ENCODE data around the gene SOX15. TPM values are rescaled to one million over a fixed set of nuclear protein-coding genes. Genes with fewer than 3 reads are reported as not detected.

SOX15 gene
- total and polyA plus RNA-seq, 2 of the 13 experiments (the other 11 are each of a cell fraction or from before 2014, with no cell fraction given): 0.07 to 0.18 TPM

- TF ChIP-seq AHDC1 (CRISPR knock-in tag; IDR thresholded peaks at IDR 0.05; ENCODE audit: borderline replicate concordance) (peak; percentile 20; the same call in 1 of the 2 replicates), HHEX (CRISPR knock-in tag; IDR thresholded peaks at IDR 0.05) (no peak), SMAD3 (CRISPR knock-in tag; IDR thresholded peaks at IDR 0.05) (no peak), ATF5 (CRISPR knock-in tag; IDR thresholded peaks at IDR 0.05; ENCODE audit: low read depth) (no peak), RXRA (CRISPR knock-in tag; IDR thresholded peaks at IDR 0.05) (peak; percentile 17; the same call in 1 of the 2 replicates), HMG20B (CRISPR knock-in tag; conservative IDR thresholded peaks at IDR 0.05) (no peak), BORCS8-MEF2B (CRISPR knock-in tag; IDR thresholded peaks at IDR 0.05) (0 out of 2 replicates have a peak, but pooled peaks have one; percentile 41), DMTF1 (CRISPR knock-in tag; IDR thresholded peaks at IDR 0.05) (no peak), CBX5 (CRISPR knock-in tag; IDR thresholded peaks at IDR 0.05; ENCODE audit: borderline replicate concordance) (0 out of 2 replicates have a peak, but pooled peaks have one; percentile 19), TBL1XR1 (IDR thresholded peaks at IDR 0.05; ENCODE audit: borderline replicate concordance, low read length, partially characterized antibody) (no peak), ZNF383 (CRISPR knock-in tag; IDR thresholded peaks at IDR 0.05; ENCODE audit: borderline replicate concordance) (no peak), ZBTB43 (CRISPR knock-in tag; conservative IDR thresholded peaks at IDR 0.05) (no peak), HNF1B (CRISPR knock-in tag; IDR thresholded peaks at IDR 0.05) (no peak), ZNF547 (CRISPR knock-in tag; IDR thresholded peaks at IDR 0.05) (0 out of 2 replicates have a peak, but pooled peaks have one; percentile 45), EP300 (IDR thresholded peaks at IDR 0.05; ENCODE audit: low read depth in 2 of 2, low read length in 2 of 2) (peak in 1 of 2 experiments; percentile 63; a peak in 2 of 4 replicates), EP300 (CRISPR knock-in tag; IDR thresholded peaks at IDR 0.05; ENCODE audit: borderline replicate concordance) (no peak)
Observed at GRCh38 chr17:7629939-7630571, 40.2 kb upstream of the SOX15 start, which contains the start of gene SHBG (continued).

Data from HepG2 (cell line).